Measurements from ENCODE around the gene GSTT4.
"Not testable (repeated sequence)": the region's sequence is repeated elsewhere in the genome, so short reads cannot be mapped to it uniquely, and the experiment has no call there.

GSTT4 gene

DNA sequence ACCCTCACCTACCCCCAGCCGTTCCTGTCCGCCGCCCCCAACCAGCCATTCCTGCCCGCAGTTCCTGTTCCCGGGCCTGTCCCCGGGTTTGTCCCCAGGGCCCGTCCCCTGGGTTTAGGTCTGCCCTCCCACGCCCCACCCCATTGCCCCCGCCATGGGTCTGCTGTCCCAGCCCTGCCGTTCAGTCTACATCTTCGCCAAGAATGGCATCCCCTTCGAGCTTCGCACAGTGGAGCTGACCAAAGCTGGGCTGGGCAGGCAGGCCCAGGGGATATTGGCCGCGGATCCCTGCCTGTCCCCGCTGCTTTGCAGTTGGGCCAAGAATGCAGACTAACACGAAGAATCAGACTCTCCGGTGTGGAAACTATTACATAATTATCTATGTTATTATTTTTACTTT, 55.5 kb downstream of the GSTT4 start:
- not testable (repeated sequence) for DNase-seq

Measured in HCEC 1CT (cell line).